Effector memory CD8-positive, alpha-beta T cell (primary cell): ENCODE results near the gene MPND.
A peak's percentile ranks its signal among the peaks of the same experiment; 100 is the strongest.

ENCODE experiments used
- ATAC-seq: fragments of 150-1000 bp; cut with Tn5 transposase; replicated peaks from 2 replicates; pipeline ENCODE4 v1.10.0; 2021; ENCODE audit warnings: mild to moderate bottlenecking, moderate library complexity
- DNase-seq, 3 experiments: peaks; one replicate each; pipeline ENCODE4 v3.0.0; 2021
- H3K27ac Mint-ChIP-seq, 2 donors: one replicate each; pipeline ENCODE4 v1.8.0; 2022; ENCODE audit warnings: mild to moderate bottlenecking in 2 of 2, mixed read lengths in 2 of 2, moderate library complexity in 2 of 2
- H3K27me3 Mint-ChIP-seq, 2 donors: one replicate each; pipeline ENCODE4 v1.8.0; 2022; ENCODE audit warnings: mixed read lengths in 2 of 2
- H3K36me3 Mint-ChIP-seq: one replicate; pipeline ENCODE4 v1.8.0; 2022; ENCODE audit warnings: mild to moderate bottlenecking, moderate library complexity, mixed read lengths; ENCODE audit not compliant: insufficient read depth
- H3K4me1 Mint-ChIP-seq, 2 donors: one replicate each; pipeline ENCODE4 v1.8.0; 2022; ENCODE audit warnings: low read depth in 2 of 2, mixed read lengths in 2 of 2
- H3K4me3 Mint-ChIP-seq, 2 donors: one replicate each; pipeline ENCODE4 v1.8.0; 2022; ENCODE audit warnings: mild to moderate bottlenecking in 2 of 2, mixed read lengths in 2 of 2, moderate library complexity in 2 of 2
- H3K9me3 Mint-ChIP-seq, 2 donors: one replicate each; pipeline ENCODE4 v1.8.0; 2022; ENCODE audit warnings: mixed read lengths in 2 of 2
- total RNA-seq, 9 experiments: gene quantifications; one replicate each; lab custom pipeline; 2026; lab: John Stamatoyannopoulos, UW

The MPND gene, protein sequence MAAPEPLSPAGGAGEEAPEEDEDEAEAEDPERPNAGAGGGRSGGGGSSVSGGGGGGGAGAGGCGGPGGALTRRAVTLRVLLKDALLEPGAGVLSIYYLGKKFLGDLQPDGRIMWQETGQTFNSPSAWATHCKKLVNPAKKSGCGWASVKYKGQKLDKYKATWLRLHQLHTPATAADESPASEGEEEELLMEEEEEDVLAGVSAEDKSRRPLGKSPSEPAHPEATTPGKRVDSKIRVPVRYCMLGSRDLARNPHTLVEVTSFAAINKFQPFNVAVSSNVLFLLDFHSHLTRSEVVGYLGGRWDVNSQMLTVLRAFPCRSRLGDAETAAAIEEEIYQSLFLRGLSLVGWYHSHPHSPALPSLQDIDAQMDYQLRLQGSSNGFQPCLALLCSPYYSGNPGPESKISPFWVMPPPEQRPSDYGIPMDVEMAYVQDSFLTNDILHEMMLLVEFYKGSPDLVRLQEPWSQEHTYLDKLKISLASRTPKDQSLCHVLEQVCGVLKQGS
- 6.0 to 17.1 (median 11.9) reads per million in 9 experiments for total RNA-seq

GRCh38 chr19:4343370-4344307 is at the start of gene MPND:
TSS of gene MPND (plus strand) at chr19:4343562. CDS start at chr19:4343594, 32 bp downstream.
- Mint-ChIP-seq H3K4me3 (peak within 1 kb of the TSS; percentile 85 to 86), H3K27ac (peak within 1 kb of the TSS; percentile 77 to 79), H3K27me3 (no peaks in the 10 kb centered on the region), H3K9me3 (no peaks in the 10 kb centered on the region), H3K36me3 (peaks cover 22% of the 10 kb centered on the region), H3K4me1 (peaks cover 17 to 22% of the 10 kb centered on the region in 2 donors)
- peak; percentile 73 for ATAC-seq
- DNase-seq: peak; percentile 91 to 92 (median 92)

- no peaks in the 10 kb centered on the region for H3K9me3 Mint-ChIP-seq
- peaks cover 0 to 5% of the 10 kb centered on the region in 2 donors for H3K4me1 Mint-ChIP-seq
- peaks cover 9% of the 10 kb centered on the region for H3K36me3 Mint-ChIP-seq
- ATAC-seq (no peak), DNase-seq (no peak)
- no peak overlapping the region for H3K27ac Mint-ChIP-seq
- H3K4me3 Mint-ChIP-seq: no peak overlapping the region
- H3K27me3 Mint-ChIP-seq: no peaks in the 10 kb centered on the region
These were observed 49.0 kb upstream of the MPND start for GRCh38 chr19:4294389-4294788.

- peaks cover 0 to 10% of the 10 kb centered on the region in 2 donors for H3K4me1 Mint-ChIP-seq
- DNase-seq: no peak
These were observed 47.2 kb upstream of the MPND start for GRCh38 chr19:4295972-4296771.

DNA sequence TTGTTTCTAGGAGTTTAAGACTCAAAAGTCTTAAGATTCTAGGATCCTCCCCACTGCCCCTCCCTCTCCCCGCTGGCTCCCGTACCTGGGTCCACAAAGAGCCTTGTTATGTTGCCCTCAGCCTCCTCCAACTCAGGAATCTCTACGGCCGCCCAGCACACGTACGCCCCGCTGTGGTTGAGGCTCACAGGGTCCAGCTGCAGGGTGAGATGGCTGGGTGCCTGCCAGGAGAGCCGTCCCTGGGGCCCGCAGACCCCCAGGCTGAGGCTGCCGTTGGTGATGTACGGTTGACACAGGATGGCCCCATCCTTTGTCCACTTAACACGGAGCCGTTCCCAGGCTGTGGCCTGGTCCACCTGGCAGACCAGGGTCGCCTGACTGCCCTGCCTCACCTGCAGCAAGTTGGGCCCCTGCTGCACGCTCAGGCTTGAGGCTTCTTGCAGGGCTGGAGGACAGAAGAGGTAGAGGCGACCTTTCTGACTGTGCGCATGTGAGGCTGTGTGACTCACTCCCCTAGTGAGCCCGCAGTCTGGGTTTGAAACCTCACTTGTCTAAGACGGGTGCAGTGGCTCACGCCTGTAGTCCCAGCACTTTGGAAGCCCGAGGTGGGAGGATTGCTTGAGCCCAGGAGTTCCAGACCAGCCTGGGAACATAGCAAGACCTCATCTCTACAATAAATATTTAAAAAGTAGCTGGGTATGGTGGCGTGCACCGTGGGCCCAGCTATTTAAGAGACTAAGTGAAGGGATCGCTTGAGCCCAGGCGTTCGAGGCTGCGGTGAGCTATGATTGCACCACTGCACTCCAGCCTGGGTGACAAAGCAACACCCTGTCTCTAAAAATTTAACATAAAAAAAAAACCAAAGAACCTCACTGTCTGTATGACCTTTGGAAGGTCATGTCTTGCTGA is 45.2 kb upstream of the MPND start:
- Mint-ChIP-seq H3K27me3 (peaks cover 0 to 8% of the 10 kb centered on the region in 2 donors), H3K27ac (peak overlapping the region in 1 of 2 donors; percentile 86), H3K4me3 (peak overlapping the region in 1 of 2 donors; percentile 38), H3K36me3 (no peaks in the 10 kb centered on the region), H3K9me3 (no peaks in the 10 kb centered on the region), H3K4me1 (peaks cover 3 to 22% of the 10 kb centered on the region in 2 donors)
- DNase-seq (no peak), ATAC-seq (peak; percentile 56)

More at GRCh38 chr19:4295972-4296771, 47.2 kb upstream of the MPND start:
- peaks cover 9% of the 10 kb centered on the region for H3K36me3 Mint-ChIP-seq
- peak overlapping the region in 1 of 2 donors; percentile 51 for H3K27ac Mint-ChIP-seq
- H3K9me3 Mint-ChIP-seq: no peaks in the 10 kb centered on the region
- no peaks in the 10 kb centered on the region for H3K27me3 Mint-ChIP-seq
- ATAC-seq: no peak
- no peak overlapping the region for H3K4me3 Mint-ChIP-seq

DNA sequence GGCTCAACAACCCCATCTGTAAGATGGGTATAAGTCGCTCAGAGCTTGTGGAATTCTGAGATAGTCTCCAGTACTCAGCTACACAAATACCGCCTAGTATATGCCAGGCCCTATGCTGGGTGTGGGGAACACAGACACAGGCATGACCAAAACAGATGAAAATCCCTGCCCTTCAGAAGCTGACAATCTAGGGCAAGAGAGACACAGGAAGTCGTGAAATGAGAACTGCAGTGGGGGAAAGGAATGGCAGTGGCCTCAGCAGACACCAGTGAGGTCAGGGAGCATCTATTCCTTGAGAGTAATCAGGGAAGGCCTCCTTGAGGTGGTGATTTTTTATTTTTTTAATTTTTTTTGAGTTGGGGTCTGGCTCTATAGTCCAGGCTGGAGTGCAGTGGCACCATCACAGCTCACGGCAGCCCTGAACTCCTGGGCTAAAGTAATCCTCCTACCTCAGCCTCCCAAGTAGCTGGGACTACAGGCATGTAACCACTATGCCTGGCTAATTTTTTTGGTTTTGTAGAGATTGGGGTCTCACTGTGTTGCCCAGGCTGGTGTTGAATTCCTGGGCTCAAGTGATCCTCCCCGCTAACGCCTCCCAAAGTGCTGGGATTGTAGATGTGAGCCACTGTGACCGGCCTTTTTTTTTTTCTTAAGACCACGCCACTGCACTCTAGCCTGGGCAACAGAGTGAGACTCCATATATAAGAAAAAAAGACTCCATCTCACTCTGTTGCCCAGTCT is 44.4 kb upstream of the MPND start:
- no peak for DNase-seq
- Mint-ChIP-seq H3K9me3 (no peaks in the 10 kb centered on the region), H3K27ac (peak overlapping the region in 1 of 2 donors; percentile 86), H3K4me3 (peak overlapping the region in 1 of 2 donors; percentile 38), H3K27me3 (peaks cover 0 to 12% of the 10 kb centered on the region in 2 donors), H3K4me1 (peaks cover 7 to 26% of the 10 kb centered on the region in 2 donors), H3K36me3 (peaks cover 3% of the 10 kb centered on the region)
- ATAC-seq: peak; percentile 25

GRCh38 chr19:4300589-4300988 is 42.8 kb upstream of the MPND start:
- peaks cover 11 to 34% of the 10 kb centered on the region in 2 donors for H3K4me1 Mint-ChIP-seq
- H3K4me3 Mint-ChIP-seq: peak overlapping the region in 1 of 2 donors; percentile 80
- peak overlapping the region in 1 of 2 donors; percentile 86 for H3K27ac Mint-ChIP-seq

GRCh38 chr19:4301590-4302242 is 41.6 kb upstream of the MPND start:
- peak overlapping the region; percentile 73 to 80 for H3K4me3 Mint-ChIP-seq
- DNase-seq: no peak
- peak overlapping the region in 1 of 2 donors; percentile 86 for H3K27ac Mint-ChIP-seq
- peaks cover 7% of the 10 kb centered on the region for H3K36me3 Mint-ChIP-seq
- ATAC-seq: peak; percentile 25
- peaks cover 0 to 21% of the 10 kb centered on the region in 2 donors for H3K27me3 Mint-ChIP-seq
- no peaks in the 10 kb centered on the region for H3K9me3 Mint-ChIP-seq
- H3K4me1 Mint-ChIP-seq: peaks cover 11 to 32% of the 10 kb centered on the region in 2 donors

More at GRCh38 chr19:4300589-4300988, 42.8 kb upstream of the MPND start:
- peaks cover 0 to 16% of the 10 kb centered on the region in 2 donors for H3K27me3 Mint-ChIP-seq
- no peaks in the 10 kb centered on the region for H3K9me3 Mint-ChIP-seq
- H3K36me3 Mint-ChIP-seq: peaks cover 7% of the 10 kb centered on the region
- no peak for DNase-seq
- no peak for ATAC-seq

- H3K4me1 Mint-ChIP-seq: peaks cover 11 to 32% of the 10 kb centered on the region in 2 donors
- H3K27me3 Mint-ChIP-seq: peaks cover 0 to 23% of the 10 kb centered on the region in 2 donors
These were observed 41.1 kb upstream of the MPND start, which contains the start of gene TMIGD2 for GRCh38 chr19:4302243-4302640. TSS of gene TMIGD2 (minus strand) at chr19:4302389. CDS start at chr19:4302385, 4 bp downstream.

DNA sequence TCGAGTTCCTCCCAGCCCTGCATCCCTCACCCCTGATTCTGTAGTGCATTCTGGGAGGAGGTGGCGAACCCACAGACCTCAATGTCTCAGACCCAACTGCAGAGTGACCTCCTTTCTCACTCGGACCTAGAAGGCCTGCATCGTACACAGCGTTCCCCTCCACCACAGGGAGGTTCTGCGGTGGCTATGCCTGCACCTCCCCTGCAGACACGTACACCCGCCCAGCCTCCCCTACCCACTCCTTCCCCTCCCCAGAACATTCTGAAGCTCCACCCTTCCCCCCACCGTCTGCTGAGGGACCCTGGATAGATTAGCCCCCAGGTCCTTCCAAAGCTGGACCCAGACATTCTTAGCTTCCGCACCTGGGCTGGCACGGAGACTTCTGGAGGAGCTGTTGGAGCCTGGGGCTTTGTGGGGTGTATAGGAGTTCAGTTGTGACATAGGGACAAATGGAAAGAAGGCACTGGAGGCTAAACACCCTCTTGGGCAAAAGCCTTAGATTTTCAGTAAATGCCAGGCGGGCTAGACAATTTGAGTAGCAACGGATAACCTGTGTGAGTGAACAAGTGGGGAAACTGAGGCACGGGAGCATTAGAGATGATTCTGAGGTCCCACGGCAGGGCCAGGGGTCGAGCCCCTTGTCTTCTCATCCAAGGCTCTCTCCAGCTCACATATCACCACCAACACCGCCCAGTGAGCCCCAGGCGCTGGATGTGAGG is 39.4 kb upstream of the MPND start:
- Mint-ChIP-seq H3K27me3 (peaks cover 0 to 23% of the 10 kb centered on the region in 2 donors), H3K9me3 (no peaks in the 10 kb centered on the region), H3K4me3 (peak overlapping the region; percentile 57 to 80), H3K4me1 (peaks cover 11 to 29% of the 10 kb centered on the region in 2 donors), H3K27ac (peak overlapping the region in 1 of 2 donors; percentile 66), H3K36me3 (peaks cover 7% of the 10 kb centered on the region)
- peak; percentile 75 for ATAC-seq
- peak in 1 of 3 experiments; percentile 15 for DNase-seq

More at GRCh38 chr19:4302243-4302640, 41.1 kb upstream of the MPND start, which contains the start of gene TMIGD2:
- peak; percentile 5 for ATAC-seq
- Mint-ChIP-seq H3K4me3 (peak within 1 kb of the TSS; percentile 73 to 80), H3K27ac (peak within 1 kb of the TSS in 1 of 2 donors; percentile 86), H3K9me3 (no peaks in the 10 kb centered on the region), H3K36me3 (peaks cover 7% of the 10 kb centered on the region)
- DNase-seq: peak in 1 of 3 experiments; percentile 7
